Astrocyte (in vitro differentiated cells and primary cell): Measurements from ENCODE around the gene LRSAM1. TPM values are rescaled to one million over a fixed set of nuclear protein-coding genes. Genes with fewer than 3 reads are reported as not detected.

Source experiments
- DNase-seq: peaks from one replicate; pipeline ENCODE4 v3.0.0-alpha.2; 2010; ENCODE audit warnings: low read depth
- FAIRE-seq: peaks from 2 replicates; lab custom pipeline; 2011; peaks lifted over from hg19 to GRCh38; lab: Jason Lieb, UNC
- H2AFZ ChIP-seq: 2 replicates; pipeline ENCODE4 v1.6.0; 2012; ENCODE audit warnings: low read depth, low read length, inconsistent platforms
- H3K27ac ChIP-seq: 2 replicates; pipeline ENCODE4 v1.5.1; 2011; ENCODE audit warnings: low read depth, low read length, inconsistent platforms
- H3K27me3 ChIP-seq: 2 replicates; pipeline ENCODE4 v1.6.0; 2011; ENCODE audit warnings: low read length, inconsistent platforms; ENCODE audit not compliant: insufficient read depth
- H3K36me3 ChIP-seq: 2 replicates; pipeline ENCODE4 v1.5.1; 2011; ENCODE audit warnings: low read length, inconsistent platforms; ENCODE audit not compliant: insufficient read depth
- H3K4me1 ChIP-seq: 2 replicates; pipeline ENCODE4 v1.5.1; 2011; ENCODE audit warnings: low read length, inconsistent platforms; ENCODE audit not compliant: insufficient read depth
- H3K4me2 ChIP-seq: 2 replicates; pipeline ENCODE4 v1.6.0; 2012; ENCODE audit warnings: low read length, inconsistent platforms
- H3K4me3 ChIP-seq: 2 replicates; pipeline ENCODE4 v1.5.1; 2011; ENCODE audit warnings: low read depth, mild to moderate bottlenecking, low read length, inconsistent platforms; ENCODE audit not compliant: insufficient read depth
- H3K79me2 ChIP-seq: 2 replicates; pipeline ENCODE4 v1.6.0; 2012; ENCODE audit warnings: mild to moderate bottlenecking, low read length, inconsistent platforms; ENCODE audit not compliant: insufficient read depth
- H3K9ac ChIP-seq: 2 replicates; pipeline ENCODE4 v1.6.0; 2012; ENCODE audit warnings: mild to moderate bottlenecking, low read length, inconsistent platforms
- H3K9me3 ChIP-seq: 2 replicates; pipeline ENCODE4 v1.5.1; 2012; ENCODE audit warnings: low read depth, mild to moderate bottlenecking, low read length, inconsistent platforms; ENCODE audit not compliant: insufficient read depth
- H4K20me1 ChIP-seq: 2 replicates; pipeline ENCODE4 v1.6.0; 2012; ENCODE audit warnings: low read length, inconsistent platforms; ENCODE audit not compliant: insufficient read depth
- H3K27ac Mint-ChIP-seq: one replicate; pipeline ENCODE4 v1.8.0; 2021; ENCODE audit warnings: mild to moderate bottlenecking, mixed read lengths; ENCODE audit not compliant: unreplicated experiment
- H3K27me3 Mint-ChIP-seq: one replicate; pipeline ENCODE4 v1.8.0; 2021; ENCODE audit warnings: low read depth, mixed read lengths; ENCODE audit not compliant: unreplicated experiment
- H3K36me3 Mint-ChIP-seq: one replicate; pipeline ENCODE4 v1.8.0; 2021; ENCODE audit warnings: low read depth, mixed read lengths; ENCODE audit not compliant: unreplicated experiment
- H3K4me1 Mint-ChIP-seq: one replicate; pipeline ENCODE4 v1.8.0; 2021; ENCODE audit warnings: low read depth, mixed read lengths; ENCODE audit not compliant: unreplicated experiment
- H3K4me3 Mint-ChIP-seq: one replicate; pipeline ENCODE4 v1.8.0; 2021; ENCODE audit warnings: mild to moderate bottlenecking, moderate library complexity, mixed read lengths; ENCODE audit not compliant: unreplicated experiment
- H3K9me3 Mint-ChIP-seq: one replicate; pipeline ENCODE4 v1.8.0; 2021; ENCODE audit warnings: mild to moderate bottlenecking, mixed read lengths; ENCODE audit not compliant: unreplicated experiment
- EZH2 ChIP-seq: IDR thresholded peaks from 2 replicates; pipeline ENCODE4 v1.6.1; 2012; ENCODE audit warnings: mild to moderate bottlenecking, low read length, inconsistent platforms; ENCODE audit not compliant: insufficient read depth
- total RNA-seq: library from RNA; stranded (reverse); gene quantifications from 2 replicates; pipeline ENCODE4 v1.2.1, GENCODE V29; 2021
- TF ChIP-seq, protein P1 (sequence below): IDR thresholded peaks from 2 replicates; pipeline ENCODE4 v1.5.1; 2011; ENCODE audit warnings: low read depth, mild to moderate bottlenecking, inconsistent platforms, low read length, moderate library complexity; ENCODE audit not compliant: insufficient read depth

LRSAM1 gene
- total RNA-seq, 1 donor from 2014 or later = 18.7 TPM

GRCh38 chr9:127489471-127490115 lies 38.3 kb downstream of the LRSAM1 start:
- Histone ChIP-seq H3K27me3 (no peaks in the 10 kb centered on the region), H4K20me1 (peaks cover 26% of the 10 kb centered on the region), H3K27ac (no peak overlapping the region), H3K79me2 (no peaks in the 10 kb centered on the region), H3K4me3 (no peak overlapping the region), H2AFZ (no peak overlapping the region), H3K4me1 (no peaks in the 10 kb centered on the region), H3K9ac (no peak overlapping the region), H3K4me2 (no peak overlapping the region), H3K9me3 (no peaks in the 10 kb centered on the region), H3K36me3 (peaks cover 2% of the 10 kb centered on the region)
- Mint-ChIP-seq H3K9me3 (no peaks in the 10 kb centered on the region), H3K36me3 (peaks cover 18% of the 10 kb centered on the region), H3K4me1 (peaks cover 7% of the 10 kb centered on the region), H3K27ac (peak overlapping the region; percentile 34), H3K27me3 (no peaks in the 10 kb centered on the region), H3K4me3 (no peak overlapping the region)
- DNase-seq (no peak), FAIRE-seq (no peak)
- TF ChIP-seq, protein P1, sequence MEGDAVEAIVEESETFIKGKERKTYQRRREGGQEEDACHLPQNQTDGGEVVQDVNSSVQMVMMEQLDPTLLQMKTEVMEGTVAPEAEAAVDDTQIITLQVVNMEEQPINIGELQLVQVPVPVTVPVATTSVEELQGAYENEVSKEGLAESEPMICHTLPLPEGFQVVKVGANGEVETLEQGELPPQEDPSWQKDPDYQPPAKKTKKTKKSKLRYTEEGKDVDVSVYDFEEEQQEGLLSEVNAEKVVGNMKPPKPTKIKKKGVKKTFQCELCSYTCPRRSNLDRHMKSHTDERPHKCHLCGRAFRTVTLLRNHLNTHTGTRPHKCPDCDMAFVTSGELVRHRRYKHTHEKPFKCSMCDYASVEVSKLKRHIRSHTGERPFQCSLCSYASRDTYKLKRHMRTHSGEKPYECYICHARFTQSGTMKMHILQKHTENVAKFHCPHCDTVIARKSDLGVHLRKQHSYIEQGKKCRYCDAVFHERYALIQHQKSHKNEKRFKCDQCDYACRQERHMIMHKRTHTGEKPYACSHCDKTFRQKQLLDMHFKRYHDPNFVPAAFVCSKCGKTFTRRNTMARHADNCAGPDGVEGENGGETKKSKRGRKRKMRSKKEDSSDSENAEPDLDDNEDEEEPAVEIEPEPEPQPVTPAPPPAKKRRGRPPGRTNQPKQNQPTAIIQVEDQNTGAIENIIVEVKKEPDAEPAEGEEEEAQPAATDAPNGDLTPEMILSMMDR = no peak
- no peak for TF ChIP-seq EZH2

DNA sequence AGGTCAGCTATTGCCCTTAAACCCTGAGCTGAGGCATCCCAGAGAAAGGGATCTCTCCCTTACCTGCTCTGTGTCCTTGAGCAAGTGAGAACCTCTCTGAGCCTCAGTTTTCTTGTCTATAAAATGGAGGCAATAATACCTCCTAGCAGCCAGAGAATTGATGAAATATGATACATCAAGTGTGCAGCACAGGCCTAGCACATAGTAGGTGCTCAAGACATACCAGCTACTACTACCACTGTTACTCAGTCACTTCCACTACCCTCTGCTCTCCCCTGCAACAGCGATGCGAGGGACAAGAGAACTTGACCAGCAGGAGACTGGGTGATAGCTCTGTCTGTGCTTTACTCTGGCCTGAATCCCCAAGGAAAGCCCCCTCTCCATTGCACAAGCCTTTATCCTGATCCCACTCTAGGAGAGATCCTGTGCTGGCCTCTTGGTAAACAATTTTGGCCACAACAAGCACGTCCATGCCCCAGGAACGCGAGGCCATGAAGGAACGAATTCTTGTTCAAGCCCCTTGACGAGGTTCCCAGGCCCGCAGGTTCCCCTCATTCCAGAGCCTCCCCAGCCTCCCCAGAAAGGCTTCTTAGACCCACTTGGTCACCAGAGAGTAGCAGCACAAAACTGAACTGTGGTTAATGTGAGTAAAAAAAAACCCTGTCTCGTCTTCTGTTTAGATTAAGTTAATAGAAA lies 39.4 kb downstream of the LRSAM1 start:
- H3K27ac ChIP-seq = no peak overlapping the region
- peak overlapping the region; percentile 62 for H3K27ac Mint-ChIP-seq
- TF ChIP-seq, protein P1 = no peak
- no peak for TF ChIP-seq EZH2
- H3K36me3 ChIP-seq = peaks cover 2% of the 10 kb centered on the region
- H3K9me3 ChIP-seq = no peaks in the 10 kb centered on the region
- no peak overlapping the region for H3K9ac ChIP-seq
- DNase-seq (no peak), FAIRE-seq (no peak)
- H3K4me2 ChIP-seq = no peak overlapping the region
- peaks cover 10% of the 10 kb centered on the region for H3K4me1 Mint-ChIP-seq
- no peak overlapping the region for H3K4me3 ChIP-seq
- no peak overlapping the region for H2AFZ ChIP-seq
- peaks cover 9% of the 10 kb centered on the region for H3K4me1 ChIP-seq
- H3K27me3 ChIP-seq = no peaks in the 10 kb centered on the region
- peaks cover 15% of the 10 kb centered on the region for H3K36me3 Mint-ChIP-seq
- H3K9me3 Mint-ChIP-seq = no peaks in the 10 kb centered on the region
- H3K27me3 Mint-ChIP-seq = no peaks in the 10 kb centered on the region
- peaks cover 26% of the 10 kb centered on the region for H4K20me1 ChIP-seq
- H3K79me2 ChIP-seq = no peaks in the 10 kb centered on the region
- H3K4me3 Mint-ChIP-seq = peak overlapping the region; percentile 20

- TF ChIP-seq EZH2 = no peak
- TF ChIP-seq, protein P1 = no peak
- H4K20me1 ChIP-seq = peaks cover 26% of the 10 kb centered on the region
- peaks cover 2% of the 10 kb centered on the region for H3K36me3 ChIP-seq
- H3K9me3 Mint-ChIP-seq = no peaks in the 10 kb centered on the region
- H3K27ac Mint-ChIP-seq = no peak overlapping the region
- no peak overlapping the region for H3K4me2 ChIP-seq
- no peak overlapping the region for H3K27ac ChIP-seq
- no peak overlapping the region for H3K4me3 ChIP-seq
- no peaks in the 10 kb centered on the region for H3K79me2 ChIP-seq
- no peaks in the 10 kb centered on the region for H3K27me3 ChIP-seq
- H3K36me3 Mint-ChIP-seq = peaks cover 19% of the 10 kb centered on the region
- no peak overlapping the region for H2AFZ ChIP-seq
- peaks cover 17% of the 10 kb centered on the region for H3K4me1 ChIP-seq
- H3K9me3 ChIP-seq = no peaks in the 10 kb centered on the region
- H3K4me3 Mint-ChIP-seq = no peak overlapping the region
- no peak overlapping the region for H3K9ac ChIP-seq
- FAIRE-seq = no peak
- H3K27me3 Mint-ChIP-seq = no peaks in the 10 kb centered on the region
- H3K4me1 Mint-ChIP-seq = peaks cover 12% of the 10 kb centered on the region
- DNase-seq = no peak
Observed at GRCh38 chr9:127491516-127491915, 40.2 kb downstream of the LRSAM1 start.
